ENCODE measurements around the gene ZBTB40. TPM values are rescaled to one million over a fixed set of nuclear protein-coding genes. Genes with fewer than 3 reads are reported as not detected.

ZBTB40 gene
- total RNA-seq, 4 donors from 2014 or later = 25.7 to 38.0 (median 32.5) TPM

DNA sequence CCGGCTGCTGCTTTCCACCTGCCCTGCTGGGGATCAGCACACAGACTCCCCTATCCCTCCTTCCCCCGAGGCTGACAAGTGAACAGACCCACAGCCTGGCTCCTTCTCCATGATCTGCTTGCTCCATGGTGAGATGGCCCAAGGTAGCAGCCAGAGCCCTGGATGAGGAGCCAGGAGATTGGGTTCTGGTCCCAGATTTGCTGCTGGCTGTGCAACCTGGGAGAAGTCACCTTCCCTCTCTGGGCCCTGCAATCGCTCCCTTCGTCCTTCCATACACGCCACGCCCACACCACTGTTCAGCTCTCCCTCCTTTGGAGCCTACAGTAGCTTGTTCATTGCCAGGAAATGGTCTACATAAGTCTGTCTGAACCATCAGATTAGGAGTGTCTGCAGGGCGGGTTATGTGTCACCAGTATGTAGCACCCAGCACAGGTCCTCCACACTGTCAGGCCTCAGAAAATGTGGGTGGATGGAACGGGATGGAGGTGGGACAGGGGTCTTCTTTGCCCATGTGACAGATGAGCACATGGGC is 102.4 kb downstream of the ZBTB40 start:
- Histone ChIP-seq H3K9me3 (no peaks in the 10 kb centered on the region), H3K27me3 (no peaks in the 10 kb centered on the region), H3K27ac (peak overlapping the region in 1 of 4 donors; percentile 75), H3K4me3 (no peak overlapping the region), H3K4me1 (peaks cover 0 to 36% (median 4%) of the 10 kb centered on the region in 4 donors), H3K36me3 (no peaks in the 10 kb centered on the region)
- TF ChIP-seq, protein P1, sequence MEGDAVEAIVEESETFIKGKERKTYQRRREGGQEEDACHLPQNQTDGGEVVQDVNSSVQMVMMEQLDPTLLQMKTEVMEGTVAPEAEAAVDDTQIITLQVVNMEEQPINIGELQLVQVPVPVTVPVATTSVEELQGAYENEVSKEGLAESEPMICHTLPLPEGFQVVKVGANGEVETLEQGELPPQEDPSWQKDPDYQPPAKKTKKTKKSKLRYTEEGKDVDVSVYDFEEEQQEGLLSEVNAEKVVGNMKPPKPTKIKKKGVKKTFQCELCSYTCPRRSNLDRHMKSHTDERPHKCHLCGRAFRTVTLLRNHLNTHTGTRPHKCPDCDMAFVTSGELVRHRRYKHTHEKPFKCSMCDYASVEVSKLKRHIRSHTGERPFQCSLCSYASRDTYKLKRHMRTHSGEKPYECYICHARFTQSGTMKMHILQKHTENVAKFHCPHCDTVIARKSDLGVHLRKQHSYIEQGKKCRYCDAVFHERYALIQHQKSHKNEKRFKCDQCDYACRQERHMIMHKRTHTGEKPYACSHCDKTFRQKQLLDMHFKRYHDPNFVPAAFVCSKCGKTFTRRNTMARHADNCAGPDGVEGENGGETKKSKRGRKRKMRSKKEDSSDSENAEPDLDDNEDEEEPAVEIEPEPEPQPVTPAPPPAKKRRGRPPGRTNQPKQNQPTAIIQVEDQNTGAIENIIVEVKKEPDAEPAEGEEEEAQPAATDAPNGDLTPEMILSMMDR (IDR thresholded peaks at IDR 0.05) = no peak
- TF ChIP-seq POLR2A (IDR thresholded peaks at IDR 0.05) = no peak
- no peak for DNase-seq

DNA sequence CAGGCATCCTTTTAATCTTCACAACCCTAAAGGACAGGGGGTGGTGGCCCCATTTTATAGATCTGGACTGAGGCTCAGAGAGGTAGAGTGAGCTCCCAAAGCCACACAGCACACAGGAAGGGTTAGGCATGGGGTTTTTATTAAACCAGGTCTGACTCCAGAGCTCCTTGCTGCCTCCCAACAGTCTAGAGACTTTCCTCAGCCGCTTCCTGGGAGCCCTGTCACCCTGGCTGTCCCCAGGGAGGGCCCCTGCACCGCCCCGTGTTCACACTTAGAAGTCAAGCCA is 103.7 kb downstream of the ZBTB40 start:
- Histone ChIP-seq H3K9me3 (no peaks in the 10 kb centered on the region), H3K27ac (peak overlapping the region in 2 of 4 donors; percentile 20 to 75), H3K4me1 (peaks cover 0 to 36% (median 4%) of the 10 kb centered on the region in 4 donors), H3K4me3 (no peak overlapping the region), H3K27me3 (no peaks in the 10 kb centered on the region), H3K36me3 (no peaks in the 10 kb centered on the region)
- no peak for DNase-seq
- TF ChIP-seq POLR2A (IDR thresholded peaks at IDR 0.05) = no peak
- TF ChIP-seq, protein P1 (IDR thresholded peaks at IDR 0.05) = no peak

DNA sequence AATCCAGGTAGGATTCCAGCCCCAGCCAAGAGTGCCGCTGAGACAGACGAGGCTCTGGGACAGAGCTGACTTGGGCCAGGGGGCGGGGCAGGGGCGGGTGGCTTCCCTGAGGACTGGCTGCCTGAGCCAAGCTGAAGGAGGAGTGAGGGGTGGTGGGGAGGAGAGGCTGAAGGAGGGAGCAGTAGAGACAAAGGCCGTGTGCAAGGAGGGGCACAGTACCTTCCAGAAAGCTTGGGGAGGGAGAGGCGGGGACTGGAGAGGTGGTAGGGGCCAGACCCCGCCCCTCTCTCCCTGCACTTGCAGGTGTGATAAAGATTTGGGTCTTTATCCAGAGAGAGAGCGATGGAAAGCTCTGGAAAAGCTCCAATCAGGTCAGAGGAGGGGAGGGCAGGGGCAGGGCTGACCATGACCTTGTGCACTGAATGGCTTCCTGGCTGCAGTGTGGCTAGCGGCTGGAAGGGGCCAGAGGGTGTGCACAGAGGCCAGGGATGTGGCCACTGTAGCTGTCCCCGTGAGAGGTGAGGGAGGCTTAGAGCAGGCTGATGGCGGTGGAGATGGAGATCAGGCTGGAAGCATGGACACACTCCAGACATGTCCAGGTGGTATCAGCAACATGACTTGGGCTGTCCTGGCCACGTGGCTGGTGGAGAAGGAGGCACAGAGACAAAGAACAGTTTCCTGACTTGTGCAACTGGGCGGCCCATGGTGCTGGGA is 104.9 kb downstream of the ZBTB40 start:
- H3K9me3 ChIP-seq = no peaks in the 10 kb centered on the region
- peaks cover 0 to 36% (median 4%) of the 10 kb centered on the region in 4 donors for H3K4me1 ChIP-seq
- H3K27ac ChIP-seq = peak overlapping the region in 1 of 4 donors; percentile 75
- DNase-seq = no peak
- no peaks in the 10 kb centered on the region for H3K27me3 ChIP-seq
- H3K4me3 ChIP-seq = no peak overlapping the region
- no peak for TF ChIP-seq POLR2A (IDR thresholded peaks at IDR 0.05)
- TF ChIP-seq, protein P1 (IDR thresholded peaks at IDR 0.05) = no peak
- H3K36me3 ChIP-seq = no peaks in the 10 kb centered on the region

DNA sequence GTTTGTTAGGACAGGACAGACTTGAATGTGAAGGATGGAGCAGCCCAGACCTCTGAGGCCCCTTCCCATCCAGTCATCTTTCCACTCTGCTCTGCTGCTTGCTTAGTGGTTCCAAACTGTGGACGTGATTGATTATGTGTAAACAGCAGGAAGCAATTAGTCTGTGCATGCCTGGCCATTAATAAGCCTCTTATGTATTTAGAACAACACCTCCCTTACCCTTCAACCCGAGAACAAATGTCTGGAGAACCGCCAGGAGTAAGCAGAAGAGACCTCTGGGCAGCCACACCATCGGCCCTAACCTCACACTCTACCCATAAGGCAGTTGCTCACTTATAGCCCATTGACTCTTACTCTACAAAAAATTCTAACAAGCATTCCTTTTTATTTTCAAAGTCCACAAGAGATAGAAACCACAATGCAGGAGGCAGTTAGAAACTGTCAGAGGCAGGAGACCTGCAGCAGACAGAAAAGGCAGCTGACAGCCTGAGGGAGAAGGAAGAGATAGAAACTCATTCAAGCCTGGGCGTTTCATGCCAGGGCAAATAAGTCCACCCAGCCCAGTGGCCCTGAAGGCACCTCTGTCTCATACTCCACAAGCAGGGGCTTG is 105.8 kb downstream of the ZBTB40 start:
- Histone ChIP-seq H3K4me1 (peaks cover 0 to 36% (median 4%) of the 10 kb centered on the region in 4 donors), H3K27ac (peak overlapping the region in 1 of 4 donors; percentile 5), H3K4me3 (no peak overlapping the region), H3K9me3 (no peaks in the 10 kb centered on the region), H3K27me3 (peaks cover 0 to under 1% of the 10 kb centered on the region in 2 donors), H3K36me3 (no peaks in the 10 kb centered on the region)
- no peak for DNase-seq
- TF ChIP-seq, protein P1 (IDR thresholded peaks at IDR 0.05) = no peak
- no peak for TF ChIP-seq POLR2A (IDR thresholded peaks at IDR 0.05)

DNA sequence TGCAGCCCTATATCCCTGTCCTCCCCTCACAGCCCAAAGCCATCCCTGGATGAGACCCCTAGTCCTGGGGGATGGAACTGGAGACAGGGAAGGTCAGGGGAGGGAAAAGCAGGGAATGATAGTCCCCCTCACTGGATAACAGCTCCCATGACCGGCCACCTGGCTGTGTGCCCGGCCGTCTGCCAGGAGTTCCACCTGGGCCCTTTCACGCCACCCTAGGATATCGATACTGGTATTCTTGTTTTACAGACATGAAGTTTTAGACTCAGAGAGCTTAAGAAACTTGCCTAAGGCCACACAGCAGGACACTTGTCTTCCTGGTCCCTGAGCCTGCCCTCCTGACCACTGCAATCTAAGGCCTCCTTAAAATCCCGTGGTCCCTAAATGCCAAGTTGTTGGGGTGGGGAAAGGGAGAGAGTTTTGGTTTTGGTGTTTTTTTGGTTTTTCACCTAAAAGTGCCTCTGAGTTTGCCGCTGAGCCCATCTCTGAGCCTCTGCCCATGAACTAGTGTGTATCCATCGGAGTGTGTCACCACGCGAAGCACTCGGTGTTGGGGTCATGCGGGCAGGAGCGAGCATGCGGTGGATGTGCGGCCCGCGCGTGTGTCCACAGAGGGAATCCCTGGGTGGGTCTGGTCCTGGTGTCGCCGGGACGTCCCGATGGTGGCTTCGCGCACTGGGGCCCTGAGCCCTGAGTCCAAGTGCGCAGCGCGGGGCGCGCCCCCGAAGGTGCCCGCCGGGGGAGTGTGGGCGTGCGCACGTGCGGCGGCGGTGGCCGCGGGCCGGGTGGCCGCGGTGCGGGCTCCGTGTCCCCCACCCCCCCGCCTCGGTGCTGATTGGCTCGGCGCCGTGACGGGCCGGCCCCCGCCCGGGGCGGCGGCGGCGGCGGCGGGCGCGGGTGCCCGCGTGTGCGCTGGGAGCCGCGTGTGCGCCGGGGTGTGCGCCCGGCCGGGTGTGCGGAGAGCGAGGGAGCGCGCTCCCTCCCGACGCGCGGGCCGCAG is 111.2 kb downstream of the ZBTB40 start, which contains the start of gene EPHA8:
EPHA8 (plus strand) TSS at position 906 of the 1,000 bp plus-strand sequence. CDS start 147 bp downstream, outside the sequence.
- Histone ChIP-seq H3K4me3 (peak within 1 kb of the TSS in 1 of 4 donors; percentile 40), H3K27ac (no peak within 1 kb of the TSS), H3K4me1 (no peaks in the 10 kb centered on the region), H3K36me3 (no peaks in the 10 kb centered on the region), H3K27me3 (peaks cover 0 to 12% of the 10 kb centered on the region in 2 donors), H3K9me3 (no peaks in the 10 kb centered on the region)
- no peak for TF ChIP-seq POLR2A (IDR thresholded peaks at IDR 0.05)
- TF ChIP-seq, protein P1 (IDR thresholded peaks at IDR 0.05) = no peak
- DNase-seq = no peak

Measured in Peyer's patch (tissue), 4 donors.